Erythroblast (primary cell): Measurements from ENCODE around the gene RUVBL1.

Experiments used
- GATA1 ChIP-seq: IDR thresholded peaks from 2 replicates; pipeline ENCODE4 v1.6.1; 2011; ENCODE audit warnings: low read depth, mild to moderate bottlenecking, control low read depth, low read length, moderate library complexity
- POLR2A ChIP-seq: IDR thresholded peaks from 2 replicates; pipeline ENCODE4 v1.6.1; 2011; ENCODE audit warnings: mild to moderate bottlenecking, low read length

GRCh38 chr3:128167646-128167972 is 44.0 kb upstream of the RUVBL1 start:
- TF ChIP-seq POLR2A, result no peak
- TF ChIP-seq GATA1, result no peak
